T follicular helper cell (primary cell): Measurements from ENCODE around the gene SPRTN.
"Not testable (repeated sequence)": the region's sequence is repeated elsewhere in the genome, so short reads cannot be mapped to it uniquely, and the experiment has no call there.

ENCODE experiments used
- DNase-seq: peaks from one replicate; pipeline ENCODE4 v3.0.0-alpha.2; 2020; ENCODE audit warnings: low read depth

SPRTN gene

DNA sequence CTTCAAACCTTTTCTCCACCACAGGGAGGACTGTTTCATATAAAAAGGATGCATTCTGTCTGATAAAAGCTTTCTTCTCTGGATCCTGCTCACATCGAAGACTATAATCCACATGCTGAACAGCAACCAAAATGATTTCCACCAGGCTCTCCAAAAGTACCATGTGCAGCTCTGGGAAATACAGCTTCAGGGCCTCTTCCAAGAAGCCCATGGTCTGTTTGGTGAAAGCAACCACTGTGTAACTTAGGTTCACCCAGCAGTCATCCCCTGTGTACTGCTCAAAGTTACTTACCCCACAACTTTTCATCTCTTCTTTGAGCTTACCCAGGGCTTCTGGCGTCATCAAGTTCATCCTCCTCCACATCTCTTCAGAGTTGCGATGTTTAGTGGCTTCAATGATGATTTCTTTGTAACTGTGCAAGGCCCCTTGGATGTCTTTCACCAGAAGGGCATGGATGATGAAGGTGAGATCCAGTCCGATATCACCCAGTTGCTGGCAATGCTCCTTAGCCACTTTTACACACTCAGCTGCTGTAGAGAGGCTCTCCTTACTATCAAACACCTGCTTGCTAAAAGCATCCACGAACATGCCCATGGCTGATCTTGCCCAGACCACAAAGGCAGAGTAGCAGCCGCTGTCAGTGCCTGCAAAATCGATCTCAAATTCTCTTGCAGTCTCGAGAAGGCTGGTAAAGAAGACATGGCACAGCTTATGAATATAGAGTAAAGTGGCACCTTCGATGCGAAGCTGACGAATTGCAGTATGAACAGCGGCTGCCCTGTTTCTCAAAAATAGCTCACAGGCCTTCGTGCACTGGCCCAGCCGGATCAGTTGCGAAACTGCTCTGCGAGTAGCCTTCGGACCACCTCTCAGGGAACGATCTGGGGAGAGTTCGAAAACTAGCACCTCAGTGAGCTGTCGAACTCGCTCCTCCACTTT lies 2.2 kb upstream of the SPRTN start:
- no peak for DNase-seq

GRCh38 chr1:231337043-231337471 lies 1.0 kb upstream of the SPRTN start:
- no peak for DNase-seq

DNA sequence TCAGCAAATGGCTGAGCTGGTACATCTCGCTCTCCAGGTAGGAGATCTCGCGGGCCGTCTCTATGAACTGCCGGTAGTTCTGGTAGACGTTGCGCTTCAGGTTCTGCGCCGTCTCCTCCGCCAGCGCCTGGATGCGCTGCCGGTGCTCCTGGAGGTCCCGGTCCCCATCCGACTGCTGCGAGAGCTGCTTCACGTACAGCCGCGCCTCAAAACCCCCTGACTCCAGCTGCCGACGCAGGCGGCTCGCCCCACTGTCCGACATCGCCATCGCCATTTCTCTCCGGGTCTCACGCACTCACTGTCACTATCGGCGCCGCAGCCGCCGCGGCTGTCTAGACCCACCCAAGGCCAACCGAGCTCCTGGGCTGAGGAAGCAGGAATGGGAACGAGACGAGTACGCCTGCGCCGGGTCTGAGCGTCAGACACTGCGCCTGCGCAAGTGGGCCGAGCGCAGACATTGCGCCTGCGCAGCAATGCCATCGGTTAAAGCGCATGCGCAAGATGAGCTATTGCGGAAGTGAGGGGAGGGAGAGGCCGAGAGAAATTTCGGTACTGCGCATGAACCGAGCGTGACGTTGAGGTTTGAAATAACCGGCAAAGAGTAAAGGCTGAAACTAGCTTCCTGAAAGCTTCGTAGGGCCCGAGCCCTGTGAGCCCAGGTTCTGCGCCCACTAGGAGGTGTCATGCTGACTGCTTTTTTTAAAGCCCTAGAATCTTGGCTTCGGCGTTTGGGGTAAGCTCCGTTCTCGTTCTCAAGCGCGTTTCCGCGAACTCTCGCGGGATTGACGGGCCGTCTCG lies 422 bp upstream of the SPRTN start, which contains the start of gene EXOC8:
TSS of gene EXOC8 (minus strand) at position 381 of the 798 bp plus-strand sequence. CDS start at position 274, 107 bp downstream.
- DNase-seq, result peak; percentile 96

DNA sequence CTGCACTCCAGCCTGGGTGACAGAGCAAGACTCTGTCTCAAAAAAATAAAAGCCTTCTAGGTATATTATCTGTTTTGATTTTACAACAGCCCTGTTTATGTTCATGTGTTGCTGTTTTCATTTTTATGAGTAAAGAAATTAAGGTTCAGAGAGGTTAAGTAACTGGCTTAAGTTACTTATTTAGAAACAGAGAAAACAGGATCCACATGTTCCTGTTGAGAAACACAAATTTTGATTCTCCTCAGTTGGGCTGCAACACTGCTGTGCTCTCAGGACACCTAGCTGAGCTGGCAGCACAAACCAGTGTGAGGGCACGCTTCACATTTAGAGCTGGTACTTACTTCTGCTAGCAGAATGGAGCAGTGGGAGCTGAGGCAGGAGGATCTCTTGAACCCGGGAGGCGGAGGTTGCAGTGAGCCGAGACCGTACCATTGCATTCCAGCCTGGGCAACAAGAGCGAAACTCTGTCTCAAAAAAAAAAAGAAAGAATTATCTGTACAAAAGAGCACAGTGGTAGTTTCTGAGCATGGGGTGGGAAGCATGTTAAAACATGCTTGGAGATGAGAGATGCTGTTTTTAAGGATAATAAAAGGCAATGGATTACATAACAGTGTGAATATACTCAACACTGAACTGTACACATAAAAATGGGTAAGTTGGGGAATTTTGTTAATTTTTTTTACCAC lies 2.4 kb downstream of the SPRTN start:
- no peak for DNase-seq

GRCh38 chr1:231347961-231348360 lies 9.9 kb downstream of the SPRTN start:
- DNase-seq, result no peak

DNA sequence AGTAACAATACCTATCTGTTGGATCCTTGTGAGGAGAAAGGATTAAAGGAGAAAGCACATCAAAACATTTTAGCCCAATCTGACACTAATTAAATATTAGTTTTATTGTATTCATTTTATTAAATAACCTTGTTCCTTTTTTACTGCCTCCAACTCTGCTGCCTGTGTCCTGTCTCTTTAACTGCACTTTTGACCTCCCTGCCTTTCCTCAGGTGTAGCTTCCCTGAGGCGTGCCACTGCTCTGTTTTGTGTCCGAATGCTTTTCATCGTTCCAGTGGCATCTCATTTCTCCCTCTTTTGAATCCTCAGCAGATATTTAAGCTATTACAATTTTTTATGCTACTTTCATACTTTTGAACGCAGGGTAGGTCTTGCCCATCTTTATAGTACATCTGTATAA lies 10.3 kb downstream of the SPRTN start:
- DNase-seq, result no peak

DNA sequence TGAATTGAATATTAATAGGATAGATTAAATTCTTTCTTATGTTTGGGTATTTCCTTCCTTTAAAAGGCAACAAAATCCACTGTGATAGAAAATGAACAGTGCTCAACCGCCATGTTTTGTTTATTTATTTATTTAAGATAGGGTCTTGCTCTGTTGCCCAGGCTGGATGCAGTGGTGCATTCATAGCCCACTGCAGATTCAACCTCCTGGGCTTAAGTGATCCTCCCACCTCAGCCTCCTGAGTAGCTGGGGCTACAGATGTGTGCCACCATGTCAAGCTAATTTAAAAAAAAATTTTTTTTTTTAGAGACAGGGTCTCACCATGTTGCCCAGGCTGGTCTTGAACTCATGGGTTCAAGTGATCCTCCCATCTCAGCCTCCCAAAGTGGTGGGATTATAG lies 10.8 kb downstream of the SPRTN start:
- not testable (repeated sequence) for DNase-seq

GRCh38 chr1:231351816-231352215 lies 13.7 kb downstream of the SPRTN start:
- no peak for DNase-seq

GRCh38 chr1:231353086-231353485 lies 15.0 kb downstream of the SPRTN start:
- DNase-seq, result no peak

DNA sequence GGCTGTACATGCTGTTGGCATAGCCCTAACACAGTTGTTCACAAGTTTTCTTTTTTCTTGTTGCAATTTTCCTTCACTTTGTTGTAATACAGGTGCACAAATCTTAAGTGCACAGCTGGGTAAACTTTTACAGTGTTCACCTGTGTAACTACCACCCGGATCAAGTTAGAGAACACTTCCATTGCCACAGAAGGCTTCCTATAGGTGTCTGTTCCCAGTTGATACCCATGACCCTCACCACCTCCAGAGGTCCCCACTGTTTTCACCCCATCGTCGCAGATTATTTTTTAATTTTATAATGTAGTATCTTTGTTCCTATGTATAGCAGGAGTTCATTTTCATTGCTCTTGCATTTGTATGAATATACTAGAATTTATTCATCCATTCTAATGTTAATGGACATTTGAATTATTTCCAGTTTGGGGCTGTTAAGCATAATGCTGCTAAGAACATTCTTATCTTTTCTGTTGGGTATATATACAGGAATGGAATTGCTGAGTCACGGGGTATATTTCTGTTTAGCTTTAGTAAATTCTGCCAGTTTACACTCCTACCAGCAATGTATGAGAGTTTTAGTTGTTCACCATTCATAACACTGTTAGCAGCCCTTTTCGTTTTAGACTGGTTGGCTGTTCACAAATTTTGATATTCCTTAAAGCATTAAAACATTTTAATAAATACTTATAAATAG lies 16.4 kb downstream of the SPRTN start:
- no peak for DNase-seq

GRCh38 chr1:231355171-231355570 lies 17.1 kb downstream of the SPRTN start:
- no peak for DNase-seq

DNA sequence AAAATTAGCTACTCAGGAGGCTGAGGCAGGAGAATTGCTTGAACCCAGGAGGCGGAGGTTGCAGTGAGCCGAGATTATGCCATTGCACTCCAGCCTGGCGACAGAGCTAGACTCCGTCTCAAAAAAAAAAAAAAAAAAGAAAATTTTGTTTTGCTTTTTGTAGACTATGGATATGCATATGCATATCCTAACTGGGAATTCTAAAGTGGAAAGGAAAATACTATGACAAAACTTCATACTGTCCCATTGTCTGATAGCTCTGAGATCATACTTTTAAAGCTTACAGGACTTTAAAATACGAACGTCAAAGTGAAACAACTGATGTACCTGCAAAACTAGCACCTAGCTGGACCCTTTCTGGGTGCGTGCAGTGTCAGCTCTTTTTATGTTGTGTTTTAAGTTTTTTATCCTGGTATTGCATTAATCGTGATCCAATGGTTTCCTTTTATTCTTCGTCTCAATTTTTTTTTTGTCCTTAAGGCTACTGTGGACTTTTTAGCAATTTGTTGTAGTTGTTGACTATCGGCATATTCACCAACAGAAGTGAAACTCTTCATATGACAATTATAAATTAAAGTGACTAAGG lies 19.2 kb downstream of the SPRTN start:
- DNase-seq, result no peak

DNA sequence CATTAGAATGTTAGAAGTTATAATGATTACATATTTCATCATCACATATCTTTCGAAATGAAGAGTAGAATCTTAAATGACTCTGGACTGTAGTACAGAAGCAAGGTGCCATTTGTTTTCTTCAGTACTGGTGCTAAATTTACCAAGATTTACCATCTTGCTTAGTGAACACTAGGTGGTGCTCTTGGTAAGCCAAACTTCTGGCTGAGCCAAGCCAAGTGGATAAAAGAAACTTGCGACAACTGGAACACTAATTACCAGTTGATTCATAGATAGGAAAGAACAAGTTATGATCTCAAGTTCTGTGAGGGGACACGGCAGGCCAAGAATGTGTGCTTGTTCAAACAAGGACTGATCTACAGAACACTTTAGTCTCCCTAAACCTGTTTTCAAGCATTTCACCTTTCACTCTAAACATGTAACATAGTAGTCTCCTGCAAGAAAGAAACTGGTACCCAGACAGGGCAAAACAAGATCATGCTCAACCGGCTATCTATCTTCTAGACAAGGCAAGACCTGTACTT lies 19.8 kb downstream of the SPRTN start:
- no peak for DNase-seq

- DNase-seq, result no peak
Observed at GRCh38 chr1:231359113-231359512, 21.0 kb downstream of the SPRTN start.

DNA sequence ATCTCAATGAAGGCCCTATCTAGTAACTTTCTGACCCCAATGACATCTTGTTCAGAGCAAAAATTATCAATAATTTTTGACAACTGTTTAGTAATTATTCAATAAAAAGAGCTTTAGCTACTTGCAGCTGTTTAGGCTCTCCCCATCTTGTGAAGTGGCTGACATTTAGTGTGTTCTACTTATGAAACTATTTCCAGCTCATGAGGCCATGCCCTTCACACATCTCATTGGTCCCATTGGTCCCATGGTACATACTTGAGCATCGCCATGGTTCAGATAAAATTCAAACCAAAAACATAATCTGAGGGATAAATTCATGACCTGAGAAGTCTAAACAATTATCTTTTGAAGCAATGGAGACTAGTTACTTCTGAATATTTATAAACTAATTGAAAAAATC lies 24.2 kb downstream of the SPRTN start:
- no peak for DNase-seq

- no peak for DNase-seq
Observed at GRCh38 chr1:231363624-231364023, 25.5 kb downstream of the SPRTN start.

DNA sequence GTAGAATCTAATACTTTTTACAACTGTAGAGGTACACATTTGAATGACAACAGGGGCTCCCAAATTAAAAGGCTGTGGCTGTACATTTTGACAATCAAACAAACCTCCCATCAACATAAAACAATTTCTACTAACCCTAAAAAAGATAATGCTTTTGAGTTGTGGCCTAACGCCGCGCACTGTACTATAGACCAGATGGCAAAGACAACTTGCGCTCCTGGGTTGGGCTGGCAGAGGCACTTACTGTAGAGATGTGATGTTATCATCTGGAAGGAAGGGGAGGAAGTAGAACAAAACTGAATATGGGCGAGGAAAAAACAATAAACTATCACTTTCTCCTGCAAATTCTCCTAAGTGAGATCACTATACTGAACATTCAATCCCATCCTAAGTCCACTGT lies 26.1 kb downstream of the SPRTN start:
- DNase-seq, result no peak

- DNase-seq, result no peak
Observed at GRCh38 chr1:231369282-231369681, 31.2 kb downstream of the SPRTN start.

- DNase-seq, result no peak
Observed at GRCh38 chr1:231372501-231372900, 34.4 kb downstream of the SPRTN start.

- DNase-seq, result no peak
Observed at GRCh38 chr1:231374394-231374793, 36.3 kb downstream of the SPRTN start.

DNA sequence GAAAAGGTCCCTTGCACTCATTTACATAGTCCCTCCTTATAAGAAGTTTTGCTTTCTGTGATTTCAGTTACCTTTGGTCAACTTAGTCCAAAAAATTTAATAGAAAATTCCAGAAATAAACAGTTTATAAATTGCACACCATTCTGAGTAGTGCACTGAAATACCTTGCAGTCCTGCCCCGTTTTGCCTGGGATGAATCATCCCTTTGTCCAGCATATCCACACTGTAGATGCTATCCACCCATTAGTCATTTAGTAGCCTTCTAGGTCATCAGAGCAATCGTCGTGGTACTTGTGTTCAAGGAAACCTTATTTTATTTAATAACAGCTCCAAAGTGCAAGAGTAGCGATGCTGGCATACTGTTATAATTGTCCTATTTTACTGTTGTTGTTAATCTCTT lies 38.0 kb downstream of the SPRTN start:
- no peak for DNase-seq
